IMR-90 (cell line): ENCODE measurements around the gene CHRM4. TPM values are rescaled to one million over a fixed set of nuclear protein-coding genes. Genes with fewer than 3 reads are reported as not detected.

Source experiments
- ATAC-seq: fragments of 200-7000 bp; cut with Tn5 transposase; 2 replicates; pipeline ENCODE4 v1.9.1; 2020; ENCODE audit warnings: low read depth, mild to moderate bottlenecking, moderate library complexity
- BruUV-seq: library from RNA; stranded (reverse); fragments of 400-500 nt; replicated peaks from 2 replicates; lab custom pipeline; 2021; lab: Mats Ljungman, UMichigan
- CTCF ChIA-PET: fragments of 300-600 bp; formaldehyde crosslinking; extraction: SDS; loops from one replicate; lab custom pipeline; 2021; ENCODE audit warnings: antibody characterized with exemption; lab: Yijun Ruan, JAX
- POLR2A ChIA-PET: fragments of 300-600 bp; sonication (Branson Sonifier 250); formaldehyde crosslinking; loops from one replicate; lab custom pipeline; 2022; ENCODE audit warnings: antibody characterized with exemption; ENCODE audit not compliant: unreplicated experiment; lab: Charles Lee
- DNase-seq: peaks from one replicate; pipeline ENCODE4 v3.0.0; 2013
- H2AFZ ChIP-seq: replicated peaks from 2 replicates; pipeline ENCODE3; 2013; ENCODE audit warnings: low read length, mild to moderate bottlenecking; ENCODE audit not compliant: poor library complexity
- H2AK5ac ChIP-seq: 2 replicates; pipeline ENCODE4 v1.6.1; 2013; ENCODE audit warnings: low read depth, low read length, inconsistent platforms
- H2AK9ac ChIP-seq: replicated peaks from 2 replicates; pipeline ENCODE3; 2013; ENCODE audit warnings: mild to moderate bottlenecking, low read depth, low read length, moderate library complexity; ENCODE audit not compliant: poor library complexity
- H2BK120ac ChIP-seq: 2 replicates; pipeline ENCODE4 v1.6.1; 2013; ENCODE audit warnings: low read depth, low read length, inconsistent platforms
- H2BK15ac ChIP-seq: 3 replicates; pipeline ENCODE4 v1.6.1; 2013; ENCODE audit warnings: low read depth, low read length, inconsistent platforms
- H2BK20ac ChIP-seq: 2 replicates; pipeline ENCODE4 v1.6.1; 2013; ENCODE audit warnings: low read depth, mild to moderate bottlenecking, inconsistent platforms, low read length, moderate library complexity
- H2BK5ac ChIP-seq: 2 replicates; pipeline ENCODE4 v1.6.1; 2013; ENCODE audit warnings: mild to moderate bottlenecking, low read depth, low read length, inconsistent platforms; ENCODE audit not compliant: poor library complexity, severe bottlenecking
- H3K14ac ChIP-seq: replicated peaks from 2 replicates; pipeline ENCODE4 v1.6.1; 2013; ENCODE audit warnings: low read depth, low read length, inconsistent platforms
- H3K18ac ChIP-seq: 2 replicates; pipeline ENCODE4 v1.6.1; 2013; ENCODE audit warnings: low read depth, low read length, control low read depth
- H3K23ac ChIP-seq: 2 replicates; pipeline ENCODE4 v1.6.1; 2013; ENCODE audit warnings: low read depth, low read length, inconsistent platforms
- H3K27ac ChIP-seq: 2 replicates; pipeline ENCODE4 v1.5.1; 2013; ENCODE audit warnings: mild to moderate bottlenecking, control low read depth, low read length; ENCODE audit not compliant: insufficient read depth
- H3K27me3 ChIP-seq: 2 replicates; pipeline ENCODE4 v1.6.1; 2013; ENCODE audit warnings: low read length; ENCODE audit not compliant: control insufficient read depth, insufficient read depth
- H3K36me3 ChIP-seq: 2 replicates; pipeline ENCODE4 v1.6.1; 2013; ENCODE audit warnings: low read length, mixed read lengths; ENCODE audit not compliant: control insufficient read depth, insufficient read depth
- H3K4ac ChIP-seq: 2 replicates; pipeline ENCODE4 v1.6.1; 2013; ENCODE audit warnings: low read depth, low read length, inconsistent platforms
- H3K4me1 ChIP-seq: 2 replicates; pipeline ENCODE4 v1.6.1; 2013; ENCODE audit warnings: low read length, mixed read lengths; ENCODE audit not compliant: control insufficient read depth, insufficient read depth
- H3K4me2 ChIP-seq: 2 replicates; pipeline ENCODE4 v1.6.1; 2013; ENCODE audit warnings: low read depth, mild to moderate bottlenecking, control low read depth, low read length, moderate library complexity
- H3K4me3 ChIP-seq: 2 replicates; pipeline ENCODE4 v1.5.1; 2013; ENCODE audit warnings: low read depth, mild to moderate bottlenecking, control low read depth, low read length, moderate library complexity; ENCODE audit not compliant: insufficient read depth
- H3K56ac ChIP-seq: 2 replicates; pipeline ENCODE4 v1.6.1; 2013; ENCODE audit warnings: low read length, inconsistent platforms; ENCODE audit not compliant: insufficient read depth; ENCODE audit errors: extremely low read depth
- H3K79me1 ChIP-seq, 2 experiments: 2 replicates each; pipeline ENCODE4 v1.6.1; 2013; ENCODE audit warnings: low read length in 2 of 2, inconsistent platforms in 1 of 2, low read depth in 1 of 2
- H3K9ac ChIP-seq: 2 replicates; pipeline ENCODE4 v1.6.1; 2013; ENCODE audit warnings: low read depth, low read length, control low read depth
- H3K9me1 ChIP-seq: 2 replicates; pipeline ENCODE4 v1.6.1; 2013; ENCODE audit warnings: low read length, inconsistent platforms; ENCODE audit not compliant: insufficient read depth
- H3K9me3 ChIP-seq: 2 replicates; pipeline ENCODE4 v1.6.1; 2013; ENCODE audit warnings: low read length; ENCODE audit not compliant: control insufficient read depth, insufficient read depth
- H4K20me1 ChIP-seq: 2 replicates; pipeline ENCODE4 v1.6.1; 2013; ENCODE audit warnings: low read length, inconsistent platforms; ENCODE audit not compliant: insufficient read depth
- H4K5ac ChIP-seq: 2 replicates; pipeline ENCODE4 v1.6.1; 2013; ENCODE audit warnings: mild to moderate bottlenecking, low read depth, low read length, control low read depth
- H4K8ac ChIP-seq, 2 experiments: 2 replicates each; pipeline ENCODE4 v1.6.1; 2013; ENCODE audit warnings: low read depth in 2 of 2, low read length in 2 of 2, control low read depth in 1 of 2, inconsistent platforms in 1 of 2
- H4K91ac ChIP-seq: 2 replicates; pipeline ENCODE4 v1.6.1; 2013; ENCODE audit warnings: low read depth, low read length, inconsistent platforms; ENCODE audit not compliant: insufficient read depth
- BHLHE40 ChIP-seq: fragments of 150-350 bp; IDR thresholded peaks from 2 replicates; pipeline ENCODE4 v1.6.1; 2016; ENCODE audit warnings: mild to moderate bottlenecking, low read depth, low read length
- CEBPB ChIP-seq: IDR thresholded peaks from 2 replicates; pipeline ENCODE4 v1.6.1; 2012; ENCODE audit warnings: low read depth, low read length, improper control_type of control experiment
- CHD1 ChIP-seq: IDR thresholded peaks from 2 replicates; pipeline ENCODE4 v1.6.1; 2012; ENCODE audit warnings: low read depth, low read length, improper control_type of control experiment
- FOS ChIP-seq: fragments of 150-350 bp; IDR thresholded peaks from 2 replicates; pipeline ENCODE4 v1.6.1; 2016; ENCODE audit warnings: low read depth, low read length
- MAFK ChIP-seq: IDR thresholded peaks from 2 replicates; pipeline ENCODE4 v1.6.1; 2012; ENCODE audit warnings: low read depth, low read length, improper control_type of control experiment
- MAZ ChIP-seq: IDR thresholded peaks from 2 replicates; pipeline ENCODE4 v1.6.1; 2012; ENCODE audit warnings: low read depth, mild to moderate bottlenecking, low read length, improper control_type of control experiment, moderate library complexity, borderline replicate concordance
- MXI1 ChIP-seq: IDR thresholded peaks from 2 replicates; pipeline ENCODE4 v1.6.1; 2012; ENCODE audit warnings: low read depth, mild to moderate bottlenecking, low read length, moderate library complexity, borderline replicate concordance
- NFE2L2 ChIP-seq: fragments of 150-350 bp; IDR thresholded peaks from 2 replicates; pipeline ENCODE4 v1.6.1; 2016; ENCODE audit warnings: low read depth, mild to moderate bottlenecking, low read length
- POLR2A ChIP-seq: IDR thresholded peaks from 2 replicates; pipeline ENCODE4 v1.6.1; 2012; ENCODE audit warnings: mild to moderate bottlenecking, low read depth, low read length
- RAD21 ChIP-seq: IDR thresholded peaks from 2 replicates; pipeline ENCODE4 v1.6.1; 2012; ENCODE audit warnings: low read length, improper control_type of control experiment
- RCOR1 ChIP-seq: IDR thresholded peaks from 2 replicates; pipeline ENCODE4 v1.6.1; 2012; ENCODE audit warnings: mild to moderate bottlenecking, low read length, improper control_type of control experiment; ENCODE audit not compliant: insufficient replicate concordance
- RFX5 ChIP-seq: IDR thresholded peaks from 2 replicates; pipeline ENCODE4 v1.8.0; 2012; ENCODE audit warnings: low read depth, mild to moderate bottlenecking, low read length, moderate library complexity
- SMC3 ChIP-seq: fragments of 150-350 bp; IDR thresholded peaks from 2 replicates; pipeline ENCODE4 v1.6.1; 2016; ENCODE audit warnings: low read depth, mild to moderate bottlenecking, antibody characterized with exemption, low read length, moderate library complexity
- WGBS, 2 experiments: methylation state at CpG; one replicate each; pipeline versions ENCODE4 v1.1.5 to v1.1.7; 2013; ENCODE audit warnings: missing lambda C conversion rate in 2 of 2; ENCODE audit not compliant: insufficient read length in 1 of 2; ENCODE audit errors: extremely low coverage in 2 of 2; 5-methylcytosine and 5-hydroxymethylcytosine counted together
- dilution Hi-C: fragments of 300-500 bp; cut with HindIII; formaldehyde crosslinking; loops from one replicate; pipeline ENCODE4 v1.14.3; 2018; ENCODE audit warnings: low sequenced_read_pairs; ENCODE audit not compliant: unreplicated experiment
- in situ Hi-C: fragments of 300-500 bp; cut with MboI; formaldehyde crosslinking; loops from 3 replicates; pipeline ENCODE4 v1.14.3; 2019; ENCODE audit warnings: low sequenced_read_pairs, inconsistent platforms, mixed read lengths
- intact Hi-C: fragments of 100-400 bp; cut with micrococcal nuclease; formaldehyde crosslinking; loops from 2 replicates; pipeline ENCODE4 v1.10.0; 2022
- polyA plus RNA-seq, 3 experiments: library from polyadenylated mRNA; depleted of rRNA; stranded (reverse); fragments of >200 nt; gene quantifications; 2 replicates each; pipeline ENCODE4 v1.2.3, GENCODE V29; 2012; ENCODE audit warnings: low replicate concordance in 1 of 3
- total RNA-seq: library from RNA; depleted of rRNA; stranded (reverse); fragments of >200 nt; gene quantifications from 2 replicates; pipeline ENCODE4 v1.2.3, GENCODE V29; 2012
- TF ChIP-seq, protein P1 (sequence below): fragments of 150-350 bp; IDR thresholded peaks from 2 replicates; pipeline ENCODE4 v1.6.1; 2017; ENCODE audit warnings: mild to moderate bottlenecking, antibody characterized with exemption, low read length, low read depth
- TF ChIP-seq, protein P2 (sequence below): fragments of 150-350 bp; IDR thresholded peaks from 2 replicates; pipeline ENCODE4 v1.6.1; 2016; ENCODE audit warnings: low read depth, mild to moderate bottlenecking, low read length, moderate library complexity, borderline replicate concordance
- TF ChIP-seq, protein P3 (sequence below): conservative IDR thresholded peaks from 2 replicates; pipeline ENCODE4 v1.5.1; 2012; ENCODE audit warnings: mild to moderate bottlenecking, low read depth, low read length, improper control_type of control experiment

CHRM4 gene
- total and polyA plus RNA-seq, 2 of the 4 experiments (the other 2 are of a cell fraction), result 0.09 to 0.18 TPM

DNA sequence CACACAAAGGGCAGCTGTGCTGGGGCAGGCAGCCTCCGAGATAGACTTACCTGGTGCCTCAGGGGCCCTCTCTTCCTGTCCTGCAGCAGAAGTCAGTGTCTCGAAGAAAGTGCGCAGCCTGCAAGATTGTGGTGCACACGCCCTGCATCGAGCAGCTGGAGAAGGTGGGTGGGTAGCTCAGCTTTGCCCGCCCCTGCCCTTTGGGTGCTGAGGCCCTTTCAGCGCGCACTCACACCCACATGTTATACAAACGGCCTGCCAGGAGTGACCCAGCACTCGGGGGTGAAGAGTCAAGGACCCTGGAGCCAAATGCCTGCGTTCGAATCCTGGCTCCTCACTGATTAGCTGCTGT, 23.7 kb downstream of the CHRM4 start:
- in situ Hi-C loops (no loop called here), intact Hi-C loops (loop anchor here (2.0 kb wide), 1 partner anchor 129 kb away; no protein-coding TSS in a partner anchor), dilution Hi-C loops (no loop called here)
- Histone ChIP-seq H3K56ac (no peak overlapping the region), H3K9me1 (peaks cover 6% of the 10 kb centered on the region; the same call in 1 of the 2 replicates), H3K9ac (no peak overlapping the region), H4K91ac (no peak overlapping the region), H2BK15ac (no peak overlapping the region; the same call in 2 of the 3 replicates), H3K18ac (no peak overlapping the region), H3K9me3 (no peaks in the 10 kb centered on the region), H2BK5ac (no peak overlapping the region), H3K14ac (no peak overlapping the region), H3K4me1 (peaks cover 19% of the 10 kb centered on the region), H4K20me1 (peaks cover 25% of the 10 kb centered on the region), H3K27ac (no peak overlapping the region), H3K4me2 (no peak overlapping the region), H3K36me3 (peaks cover 18% of the 10 kb centered on the region; the same call in 1 of the 2 replicates), H3K4me3 (no peak overlapping the region), H2BK20ac (no peak overlapping the region), H2AK9ac (peak overlapping the region; percentile 78), H3K79me1 (peaks cover 9 to 52% of the 10 kb centered on the region in 2 experiments), H3K4ac (no peak overlapping the region), H2AFZ (peak overlapping the region; percentile 70), H3K27me3 (no peaks in the 10 kb centered on the region), H2BK120ac (no peak overlapping the region), H3K23ac (no peak overlapping the region), H4K8ac (no peak overlapping the region), H4K5ac (no peak overlapping the region), H2AK5ac (peak overlapping the region; percentile 9; the same call in 1 of the 2 replicates)
- ChIA-PET CTCF (interaction anchor here (1.0 kb wide), 1 partner anchor 9 kb away, joined by 3 read pairs; no protein-coding TSS in a partner anchor), POLR2A (no interaction called here)
- no peak for TF ChIP-seq RCOR1
- TF ChIP-seq RAD21, result no peak
- no peak for TF ChIP-seq CEBPB
- TF ChIP-seq, protein P1, sequence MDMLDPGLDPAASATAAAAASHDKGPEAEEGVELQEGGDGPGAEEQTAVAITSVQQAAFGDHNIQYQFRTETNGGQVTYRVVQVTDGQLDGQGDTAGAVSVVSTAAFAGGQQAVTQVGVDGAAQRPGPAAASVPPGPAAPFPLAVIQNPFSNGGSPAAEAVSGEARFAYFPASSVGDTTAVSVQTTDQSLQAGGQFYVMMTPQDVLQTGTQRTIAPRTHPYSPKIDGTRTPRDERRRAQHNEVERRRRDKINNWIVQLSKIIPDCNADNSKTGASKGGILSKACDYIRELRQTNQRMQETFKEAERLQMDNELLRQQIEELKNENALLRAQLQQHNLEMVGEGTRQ, result no peak
- no peak for TF ChIP-seq SMC3
- no peak for TF ChIP-seq MXI1
- no peak for TF ChIP-seq FOS
- TF ChIP-seq CHD1, result no peak
- TF ChIP-seq, protein P2, sequence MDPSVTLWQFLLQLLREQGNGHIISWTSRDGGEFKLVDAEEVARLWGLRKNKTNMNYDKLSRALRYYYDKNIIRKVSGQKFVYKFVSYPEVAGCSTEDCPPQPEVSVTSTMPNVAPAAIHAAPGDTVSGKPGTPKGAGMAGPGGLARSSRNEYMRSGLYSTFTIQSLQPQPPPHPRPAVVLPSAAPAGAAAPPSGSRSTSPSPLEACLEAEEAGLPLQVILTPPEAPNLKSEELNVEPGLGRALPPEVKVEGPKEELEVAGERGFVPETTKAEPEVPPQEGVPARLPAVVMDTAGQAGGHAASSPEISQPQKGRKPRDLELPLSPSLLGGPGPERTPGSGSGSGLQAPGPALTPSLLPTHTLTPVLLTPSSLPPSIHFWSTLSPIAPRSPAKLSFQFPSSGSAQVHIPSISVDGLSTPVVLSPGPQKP, result no peak
- no peak for TF ChIP-seq MAFK
- TF ChIP-seq RFX5, result no peak
- no peak for TF ChIP-seq BHLHE40
- TF ChIP-seq MAZ, result no peak
- no peak for TF ChIP-seq NFE2L2
- TF ChIP-seq POLR2A, result no peak
- TF ChIP-seq, protein P3, sequence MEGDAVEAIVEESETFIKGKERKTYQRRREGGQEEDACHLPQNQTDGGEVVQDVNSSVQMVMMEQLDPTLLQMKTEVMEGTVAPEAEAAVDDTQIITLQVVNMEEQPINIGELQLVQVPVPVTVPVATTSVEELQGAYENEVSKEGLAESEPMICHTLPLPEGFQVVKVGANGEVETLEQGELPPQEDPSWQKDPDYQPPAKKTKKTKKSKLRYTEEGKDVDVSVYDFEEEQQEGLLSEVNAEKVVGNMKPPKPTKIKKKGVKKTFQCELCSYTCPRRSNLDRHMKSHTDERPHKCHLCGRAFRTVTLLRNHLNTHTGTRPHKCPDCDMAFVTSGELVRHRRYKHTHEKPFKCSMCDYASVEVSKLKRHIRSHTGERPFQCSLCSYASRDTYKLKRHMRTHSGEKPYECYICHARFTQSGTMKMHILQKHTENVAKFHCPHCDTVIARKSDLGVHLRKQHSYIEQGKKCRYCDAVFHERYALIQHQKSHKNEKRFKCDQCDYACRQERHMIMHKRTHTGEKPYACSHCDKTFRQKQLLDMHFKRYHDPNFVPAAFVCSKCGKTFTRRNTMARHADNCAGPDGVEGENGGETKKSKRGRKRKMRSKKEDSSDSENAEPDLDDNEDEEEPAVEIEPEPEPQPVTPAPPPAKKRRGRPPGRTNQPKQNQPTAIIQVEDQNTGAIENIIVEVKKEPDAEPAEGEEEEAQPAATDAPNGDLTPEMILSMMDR, result no peak
- ATAC-seq, result no peak
- no TSS peak for BruUV-seq
- 62% methylated on average over 3 of the region's 12 CpGs; no CpG with 5 or more reads in 1 of the 2 experiments for WGBS, 2 experiments
- DNase-seq, result no peak
